WTC11 (cell line): ENCODE measurements around the gene ATP9B. TPM values are rescaled to one million over a fixed set of nuclear protein-coding genes. Genes with fewer than 3 reads are reported as not detected.

Experiments used
- ATAC-seq: fragments of 200-7000 bp; cut with Tn5 transposase; 2 replicates; pipeline ENCODE4 v1.10.0; 2021; ENCODE audit warnings: mild to moderate bottlenecking, moderate library complexity
- CTCF ChIA-PET: fragments of 300-600 bp; sonication (Branson Sonifier 250); formaldehyde crosslinking; loops from one replicate; lab custom pipeline; 2021; ENCODE audit warnings: antibody characterized with exemption; lab: Charles Lee
- POLR2A ChIA-PET: fragments of 350-600 bp; sonication (Branson Sonifier 250); formaldehyde crosslinking; loops from one replicate; lab custom pipeline; 2021; ENCODE audit warnings: antibody characterized with exemption; lab: Charles Lee
- DNase-seq: peaks from one replicate; pipeline ENCODE4 v3.0.0; 2021; ENCODE audit warnings: low spot score
- H3K27ac Mint-ChIP-seq: 2 replicates; pipeline ENCODE4 v1.8.0; 2021; ENCODE audit warnings: mixed read lengths
- H3K27me3 Mint-ChIP-seq: 2 replicates; pipeline ENCODE4 v1.8.0; 2021; ENCODE audit warnings: low read depth, mild to moderate bottlenecking, moderate library complexity, mixed read lengths
- H3K36me3 Mint-ChIP-seq: 2 replicates; pipeline ENCODE4 v1.8.0; 2021; ENCODE audit warnings: mixed read lengths
- H3K4me1 Mint-ChIP-seq: 2 replicates; pipeline ENCODE4 v1.8.0; 2022; ENCODE audit warnings: mixed read lengths
- H3K4me3 Mint-ChIP-seq: 2 replicates; pipeline ENCODE4 v1.8.0; 2021; ENCODE audit warnings: mild to moderate bottlenecking, moderate library complexity, mixed read lengths
- H3K9me3 Mint-ChIP-seq: 2 replicates; pipeline ENCODE4 v1.8.0; 2021; ENCODE audit warnings: mixed read lengths
- ATF1 ChIP-seq: sonication (generic); formaldehyde crosslinking; IDR thresholded peaks from 2 replicates; pipeline ENCODE4 v1.8.1; 2023; ENCODE audit warnings: mild to moderate bottlenecking, moderate library complexity, missing genetic modification reagents
- CBFB ChIP-seq: sonication (generic); formaldehyde crosslinking; IDR thresholded peaks from 2 replicates; pipeline ENCODE4 v1.8.1; 2022; ENCODE audit warnings: mild to moderate bottlenecking, low read depth, missing genetic modification reagents
- CDX4 ChIP-seq: fragments of 250-450 bp; sonication (Bioruptor Pico); IDR thresholded peaks from 2 replicates; pipeline ENCODE4 v1.9.0; 2021; ENCODE audit warnings: moderate library complexity, mild to moderate bottlenecking, inconsistent platforms, borderline replicate concordance
- CREM ChIP-seq: sonication (generic); formaldehyde crosslinking; IDR thresholded peaks from 2 replicates; pipeline ENCODE4 v1.8.1; 2022; ENCODE audit warnings: mild to moderate bottlenecking, missing genetic modification reagents, moderate library complexity
- ELF4 ChIP-seq: sonication (generic); formaldehyde crosslinking; IDR thresholded peaks from 2 replicates; pipeline ENCODE4 v1.8.1; 2022; ENCODE audit warnings: low read depth, mild to moderate bottlenecking, moderate library complexity, missing genetic modification reagents
- ERG ChIP-seq: fragments of 250-450 bp; sonication (Bioruptor Pico); IDR thresholded peaks from 2 replicates; pipeline ENCODE4 v1.8.0; 2021; ENCODE audit warnings: mild to moderate bottlenecking
- FOXJ3 ChIP-seq: sonication (generic); formaldehyde crosslinking; IDR thresholded peaks from 2 replicates; pipeline ENCODE4 v1.9.0; 2021; ENCODE audit warnings: missing genetic modification reagents, mild to moderate bottlenecking, borderline replicate concordance
- FOXK1 ChIP-seq: sonication (generic); formaldehyde crosslinking; IDR thresholded peaks from 2 replicates; pipeline ENCODE4 v1.8.0; 2022; ENCODE audit warnings: mild to moderate bottlenecking, moderate library complexity, missing genetic modification reagents
- FOXP1 ChIP-seq: sonication (generic); formaldehyde crosslinking; IDR thresholded peaks from 2 replicates; pipeline ENCODE4 v1.8.0; 2022; ENCODE audit warnings: missing genetic modification reagents, mild to moderate bottlenecking, moderate library complexity, borderline replicate concordance
- FOXP4 ChIP-seq: sonication (generic); formaldehyde crosslinking; IDR thresholded peaks from 2 replicates; pipeline ENCODE4 v1.8.0; 2022; ENCODE audit warnings: mild to moderate bottlenecking, missing genetic modification reagents
- IRF2 ChIP-seq: sonication (generic); formaldehyde crosslinking; IDR thresholded peaks from 2 replicates; pipeline ENCODE4 v1.8.0; 2022; ENCODE audit warnings: low read depth, missing genetic modification reagents, borderline replicate concordance
- MXD4 ChIP-seq: fragments of 250-450 bp; sonication (Bioruptor Pico); IDR thresholded peaks from 2 replicates; pipeline ENCODE4 v1.8.0; 2021; ENCODE audit warnings: mild to moderate bottlenecking, moderate library complexity, borderline replicate concordance
- PRDM15 ChIP-seq: sonication (generic); formaldehyde crosslinking; IDR thresholded peaks from 2 replicates; pipeline ENCODE4 v1.8.0; 2022; ENCODE audit warnings: missing genetic modification reagents
- PREB ChIP-seq: sonication (generic); formaldehyde crosslinking; IDR thresholded peaks from 2 replicates; pipeline ENCODE4 v1.8.1; 2022; ENCODE audit warnings: mild to moderate bottlenecking, missing genetic modification reagents, moderate library complexity, borderline replicate concordance
- SMAD4 ChIP-seq: sonication (generic); formaldehyde crosslinking; IDR thresholded peaks from 2 replicates; pipeline ENCODE4 v1.8.0; 2022; ENCODE audit warnings: mild to moderate bottlenecking, missing genetic modification reagents
- STAT6 ChIP-seq: sonication (generic); formaldehyde crosslinking; conservative IDR thresholded peaks from 2 replicates; pipeline ENCODE4 v1.8.1; 2023; ENCODE audit warnings: mild to moderate bottlenecking, low read depth, missing genetic modification reagents, moderate library complexity
- TCF7 ChIP-seq: sonication (generic); formaldehyde crosslinking; IDR thresholded peaks from 2 replicates; pipeline ENCODE4 v1.8.0; 2022; ENCODE audit warnings: mild to moderate bottlenecking, low read depth, missing genetic modification reagents, moderate library complexity
- ZNF219 ChIP-seq: sonication (generic); formaldehyde crosslinking; IDR thresholded peaks from 2 replicates; pipeline ENCODE4 v1.8.0; 2023; ENCODE audit warnings: missing genetic modification reagents, mild to moderate bottlenecking, borderline replicate concordance
- ZNF317 ChIP-seq: sonication (generic); formaldehyde crosslinking; IDR thresholded peaks from 2 replicates; pipeline ENCODE4 v1.8.1; 2023; ENCODE audit warnings: low read depth, mild to moderate bottlenecking, moderate library complexity, missing genetic modification reagents, borderline replicate concordance
- ZNF396 ChIP-seq: fragments of 250-450 bp; sonication (Bioruptor Pico); IDR thresholded peaks from 2 replicates; pipeline ENCODE4 v1.8.0; 2021; ENCODE audit warnings: mild to moderate bottlenecking, moderate library complexity, borderline replicate concordance
- total RNA-seq: library from RNA; stranded (reverse); gene quantifications from 3 replicates; pipeline ENCODE4 v1.2.3, GENCODE V29; 2021

Gene ATP9B
- total RNA-seq, 1 experiment from 2014 or later = 19.0 TPM

- no peak overlapping the region; the same call in none of the 2 replicates for H3K27ac Mint-ChIP-seq
- H3K36me3 Mint-ChIP-seq = peaks cover 8% of the 10 kb centered on the region
- POLR2A ChIA-PET = no interaction called here
- H3K27me3 Mint-ChIP-seq = no peaks in the 10 kb centered on the region
- no peaks in the 10 kb centered on the region for H3K4me1 Mint-ChIP-seq
- DNase-seq = no peak
- ATAC-seq = no peak
- H3K9me3 Mint-ChIP-seq = peaks cover 3% of the 10 kb centered on the region; the same call in 1 of the 2 replicates
- TF ChIP-seq FOXP1 (CRISPR knock-in tag) (no peak), CBFB (CRISPR knock-in tag) (no peak), PRDM15 (CRISPR knock-in tag) (no peak), CREM (no peak), ELF4 (CRISPR knock-in tag) (no peak), MXD4 (no peak), ERG (CRISPR knock-in tag) (no peak), ATF1 (no peak), FOXK1 (no peak)
- no peak overlapping the region for H3K4me3 Mint-ChIP-seq
- CTCF ChIA-PET = no interaction called here
Observed at GRCh38 chr18:79309614-79310358, 240.6 kb downstream of the ATP9B start.

- Mint-ChIP-seq H3K27ac (no peak overlapping the region), H3K36me3 (peaks cover 10% of the 10 kb centered on the region), H3K4me1 (peaks cover 2% of the 10 kb centered on the region; the same call in 1 of the 2 replicates), H3K27me3 (no peaks in the 10 kb centered on the region), H3K9me3 (peaks cover 5% of the 10 kb centered on the region), H3K4me3 (no peak overlapping the region)
- ChIA-PET CTCF (no interaction called here), POLR2A (no interaction called here)
- no peak for DNase-seq
- ATAC-seq = no peak
- no peak for TF ChIP-seq ZNF317 (CRISPR knock-in tag)
- no peak for TF ChIP-seq FOXK1
- no peak for TF ChIP-seq ZNF396 (CRISPR knock-in tag)
- no peak for TF ChIP-seq ZNF219 (CRISPR knock-in tag)
- TF ChIP-seq FOXP4 (CRISPR knock-in tag) = no peak
- TF ChIP-seq FOXJ3 (CRISPR knock-in tag) = no peak
- no peak for TF ChIP-seq CDX4 (CRISPR knock-in tag)
- TF ChIP-seq SMAD4 = no peak
- no peak for TF ChIP-seq ERG (CRISPR knock-in tag)
- TF ChIP-seq STAT6 (CRISPR knock-in tag) = no peak
- TF ChIP-seq TCF7 (CRISPR knock-in tag) = no peak
- TF ChIP-seq PREB = no peak
- no peak for TF ChIP-seq IRF2 (CRISPR knock-in tag)
Observed at GRCh38 chr18:79314838-79315388, 245.7 kb downstream of the ATP9B start.
